GM23338 (cell line): ENCODE results near the gene CACNA2D1. TPM values are rescaled to one million over a fixed set of nuclear protein-coding genes. Genes with fewer than 3 reads are reported as not detected.

Experiments
- ATAC-seq: fragments of 200-7000 bp; cut with Tn5 transposase; 3 replicates; pipeline ENCODE4 v1.9.1; 2020
- DNase-seq: peaks from one replicate; pipeline ENCODE4 v3.0.0-alpha.2; 2015; ENCODE audit warnings: low spot score
- H2AFZ ChIP-seq: fragments of 200-600 bp; sonication (generic); 2 replicates; pipeline ENCODE4 v1.8.0; 2016; ENCODE audit warnings: antibody characterized with exemption, mild to moderate bottlenecking, moderate library complexity
- H3F3A ChIP-seq: fragments of 200-600 bp; sonication (generic); replicated peaks from 2 replicates; pipeline ENCODE4 v1.8.0; 2017; ENCODE audit warnings: antibody characterized with exemption, mixed run types, low read depth
- H3K27ac ChIP-seq: fragments of 200-600 bp; sonication (generic); 2 replicates; pipeline ENCODE4 v1.6.1; 2016; ENCODE audit warnings: low read depth
- H3K27me3 ChIP-seq: fragments of 200-600 bp; sonication (generic); 2 replicates; pipeline ENCODE4 v1.8.0; 2016; ENCODE audit warnings: mild to moderate bottlenecking, mixed run types, moderate library complexity; ENCODE audit not compliant: insufficient read depth
- H3K36me3 ChIP-seq: fragments of 200-600 bp; sonication (generic); 2 replicates; pipeline ENCODE4 v1.8.0; 2016; ENCODE audit warnings: mild to moderate bottlenecking; ENCODE audit not compliant: insufficient read depth
- H3K4me1 ChIP-seq: fragments of 200-600 bp; sonication (generic); 2 replicates; pipeline ENCODE4 v1.8.0; 2016; ENCODE audit warnings: mild to moderate bottlenecking, moderate library complexity; ENCODE audit not compliant: insufficient read depth
- H3K4me2 ChIP-seq: fragments of 200-600 bp; sonication (generic); 2 replicates; pipeline ENCODE4 v1.7.1; 2017; ENCODE audit warnings: mixed run types
- H3K4me3 ChIP-seq: fragments of 200-600 bp; sonication (generic); 2 replicates; pipeline ENCODE4 v1.6.1; 2016; ENCODE audit warnings: mixed run types
- H3K79me2 ChIP-seq: fragments of 200-600 bp; sonication (generic); replicated peaks from 2 replicates; pipeline ENCODE4 v1.8.0; 2017; ENCODE audit warnings: mild to moderate bottlenecking; ENCODE audit not compliant: insufficient read depth
- H3K9me2 ChIP-seq: fragments of 200-600 bp; sonication (generic); 2 replicates; pipeline ENCODE4 v1.8.0; 2017; ENCODE audit not compliant: insufficient read depth
- H4K20me1 ChIP-seq: fragments of 200-600 bp; sonication (generic); replicated peaks from 2 replicates; pipeline ENCODE4 v1.8.0; 2017; ENCODE audit warnings: mild to moderate bottlenecking; ENCODE audit not compliant: insufficient read depth
- H3K27ac Mint-ChIP-seq: 2 replicates; pipeline ENCODE4 v1.8.0; 2020; ENCODE audit warnings: inconsistent platforms, mild to moderate bottlenecking, moderate library complexity, mixed read lengths
- H3K27me3 Mint-ChIP-seq: 3 replicates; pipeline ENCODE4 v1.8.0; 2022; ENCODE audit warnings: low read depth, mild to moderate bottlenecking, moderate library complexity, mixed read lengths, inconsistent platforms; ENCODE audit not compliant: insufficient read depth, poor library complexity
- H3K36me3 Mint-ChIP-seq: 3 replicates; pipeline ENCODE4 v1.8.0; 2021; ENCODE audit warnings: low read depth, mild to moderate bottlenecking, inconsistent platforms, moderate library complexity, mixed read lengths
- H3K4me1 Mint-ChIP-seq: 3 replicates; pipeline ENCODE4 v1.8.0; 2020; ENCODE audit warnings: mild to moderate bottlenecking, inconsistent platforms, mixed read lengths
- H3K4me3 Mint-ChIP-seq: 3 replicates; pipeline ENCODE4 v1.8.0; 2021; ENCODE audit warnings: moderate library complexity, mild to moderate bottlenecking, inconsistent platforms, mixed read lengths
- H3K9me3 Mint-ChIP-seq: 3 replicates; pipeline ENCODE4 v1.8.0; 2020; ENCODE audit warnings: moderate library complexity, mild to moderate bottlenecking, inconsistent platforms, mixed read lengths
- CREB1 ChIP-seq: fragments of 250-450 bp; sonication (Bioruptor Pico); IDR thresholded peaks from 2 replicates; pipeline ENCODE4 v1.5.0; 2020; ENCODE audit warnings: low read depth, mild to moderate bottlenecking, moderate library complexity
- CTCF ChIP-seq, 2 experiments: fragments of 200-600 bp in 1 of 2; sonication (generic) in 1 of 2; conservative IDR thresholded peaks; 2 replicates each; pipeline versions ENCODE4 v1.5.1 to v1.6.1; 2016 to 2017; ENCODE audit warnings: antibody characterized with exemption in 2 of 2, low read depth in 2 of 2, mild to moderate bottlenecking in 2 of 2, moderate library complexity in 1 of 2
- ETS1 ChIP-seq: IDR thresholded peaks from 2 replicates; pipeline ENCODE4 v1.6.1; 2016; ENCODE audit warnings: antibody characterized with exemption
- EZH2 ChIP-seq: fragments of 200-600 bp; sonication (generic); IDR thresholded peaks from one replicate; pipeline ENCODE4 v1.8.0; 2017; ENCODE audit warnings: antibody characterized with exemption, mild to moderate bottlenecking, low read depth; ENCODE audit not compliant: unreplicated experiment
- EZH2phosphoT487 ChIP-seq: fragments of 200-600 bp; sonication (generic); IDR thresholded peaks from one replicate; pipeline ENCODE4 v1.8.1; 2018; ENCODE audit warnings: antibody characterized with exemption; ENCODE audit not compliant: unreplicated experiment
- JUNB ChIP-seq: IDR thresholded peaks from one replicate; pipeline ENCODE4 v1.6.1; 2016; ENCODE audit warnings: antibody characterized with exemption; ENCODE audit not compliant: unreplicated experiment
- NANOG ChIP-seq: IDR thresholded peaks from 2 replicates; pipeline ENCODE4 v1.6.1; 2016; ENCODE audit warnings: antibody characterized with exemption, borderline replicate concordance
- POLR2AphosphoS5 ChIP-seq: IDR thresholded peaks from 2 replicates; pipeline ENCODE4 v1.6.1; 2016; ENCODE audit warnings: antibody characterized with exemption, low read depth
- REST ChIP-seq: IDR thresholded peaks from one replicate; pipeline ENCODE4 v1.6.1; 2018; ENCODE audit warnings: antibody characterized with exemption; ENCODE audit not compliant: unreplicated experiment
- STAT1 ChIP-seq: IDR thresholded peaks from one replicate; pipeline ENCODE4 v1.6.1; 2016; ENCODE audit warnings: antibody characterized with exemption; ENCODE audit not compliant: unreplicated experiment
- ZNF114 ChIP-seq: fragments of 250-450 bp; sonication (Bioruptor Pico); IDR thresholded peaks from 2 replicates; pipeline ENCODE4 v1.5.0; 2020; ENCODE audit warnings: mild to moderate bottlenecking, moderate library complexity
- ZNF331 ChIP-seq: fragments of 250-450 bp; sonication (Bioruptor Pico); IDR thresholded peaks from 2 replicates; pipeline ENCODE4 v1.5.0; 2020; ENCODE audit warnings: low read depth, mild to moderate bottlenecking, moderate library complexity
- ZNF462 ChIP-seq: fragments of 250-450 bp; sonication (Bioruptor Pico); IDR thresholded peaks from 2 replicates; pipeline ENCODE4 v1.5.0; 2020; ENCODE audit warnings: mild to moderate bottlenecking, moderate library complexity
- polyA plus RNA-seq: library from polyadenylated mRNA; unstranded; fragments of >200 nt; fragmentation: Nextera tagmentation; extraction: Ambion mirVana; gene quantifications from 2 replicates; pipeline ENCODE4 v1.2.1, GENCODE V29; 2016
- total RNA-seq: library from RNA; depleted of rRNA; stranded (reverse); fragments of >200 nt; shearing (Covaris generic); gene quantifications from 2 replicates; pipeline ENCODE4 v1.2.3, GENCODE V29; 2014

CACNA2D1 gene
- total and polyA plus RNA-seq, 2 experiments from 2014 or later: 7.0 to 20.4 TPM

- H3K36me3 ChIP-seq: no peaks in the 10 kb centered on the region
- no peak overlapping the region for H2AFZ ChIP-seq
- peaks cover 6% of the 10 kb centered on the region; the same call in 2 of the 3 replicates for H3K4me1 Mint-ChIP-seq
- no peak overlapping the region for H3K4me3 Mint-ChIP-seq
- no peak overlapping the region for H3K27ac ChIP-seq
- H3F3A ChIP-seq: no peaks in the 10 kb centered on the region
- peaks cover 3% of the 10 kb centered on the region; the same call in 1 of the 2 replicates for H3K9me2 ChIP-seq
- no peak for ATAC-seq
- DNase-seq: no peak
- no peak for TF ChIP-seq NANOG
- TF ChIP-seq CTCF (conservative IDR thresholded peaks at IDR 0.05; ENCODE audit: low read depth in 2 of 2): no peak
- TF ChIP-seq ZNF331 (CRISPR knock-in tag): no peak
- TF ChIP-seq ETS1: no peak
- TF ChIP-seq CREB1 (CRISPR knock-in tag): no peak
- TF ChIP-seq EZH2phosphoT487: no peak
- TF ChIP-seq POLR2AphosphoS5: no peak
- TF ChIP-seq STAT1: no peak
- TF ChIP-seq REST: no peak
- TF ChIP-seq EZH2: no peak
- no peak for TF ChIP-seq ZNF462 (CRISPR knock-in tag)
- TF ChIP-seq JUNB: no peak
- TF ChIP-seq ZNF114 (CRISPR knock-in tag): no peak
- no peak overlapping the region for H3K4me2 ChIP-seq
- H3K27ac Mint-ChIP-seq: no peak overlapping the region
- no peak overlapping the region for H3K4me3 ChIP-seq
- H3K9me3 Mint-ChIP-seq: no peaks in the 10 kb centered on the region
- peaks cover 3% of the 10 kb centered on the region for H3K27me3 Mint-ChIP-seq
- H3K79me2 ChIP-seq: no peaks in the 10 kb centered on the region
- H3K36me3 Mint-ChIP-seq: peaks cover 8% of the 10 kb centered on the region; the same call in 2 of the 3 replicates
- H3K27me3 ChIP-seq: no peaks in the 10 kb centered on the region
- no peaks in the 10 kb centered on the region for H3K4me1 ChIP-seq
- no peaks in the 10 kb centered on the region for H4K20me1 ChIP-seq
These were observed 389.0 kb downstream of the CACNA2D1 start for GRCh38 chr7:82054544-82054943.
